Neural cell (in vitro differentiated cells): Measurements from ENCODE around the gene MRGPRD. TPM values are rescaled to one million over a fixed set of nuclear protein-coding genes. Genes with fewer than 3 reads are reported as not detected.

ENCODE experiments used
- H2AFZ ChIP-seq: fragments of 200-600, 300-800 bp; sonication (generic), shearing (Covaris generic); 2 replicates; pipeline ENCODE4 v1.6.0; 2014; ENCODE audit warnings: low read depth, mild to moderate bottlenecking, antibody characterized with exemption, low read length, moderate library complexity
- H3F3A ChIP-seq: fragments of 200-600 bp; shearing (Covaris generic); 2 replicates; pipeline ENCODE4 v1.6.1; 2016; ENCODE audit warnings: mild to moderate bottlenecking, moderate library complexity, mixed read lengths, antibody characterized with exemption, low read length; ENCODE audit not compliant: insufficient read depth, poor library complexity, severe bottlenecking
- H3K27ac ChIP-seq: fragments of 200-600, 300-800 bp; sonication (generic), shearing (Covaris generic); 2 replicates; pipeline ENCODE4 v1.5.1; 2014; ENCODE audit warnings: mild to moderate bottlenecking, low read length, moderate library complexity
- H3K27me3 ChIP-seq: fragments of 300-800, 200-600 bp; sonication (generic), shearing (Covaris generic); 2 replicates; pipeline ENCODE4 v1.6.0; 2014; ENCODE audit warnings: mild to moderate bottlenecking, low read depth, low read length, moderate library complexity; ENCODE audit not compliant: insufficient read depth
- H3K36me3 ChIP-seq: fragments of 300-800, 200-600 bp; sonication (generic), shearing (Covaris generic); 2 replicates; pipeline ENCODE4 v1.5.1; 2014; ENCODE audit warnings: mild to moderate bottlenecking, antibody characterized with exemption, low read length, moderate library complexity; ENCODE audit not compliant: insufficient read depth
- H3K4me2 ChIP-seq: fragments of 300-800, 200-600 bp; sonication (generic), shearing (Covaris generic); 2 replicates; pipeline ENCODE4 v1.6.0; 2014; ENCODE audit warnings: mild to moderate bottlenecking, low read length
- H3K4me3 ChIP-seq: fragments of 300-800, 200-600 bp; sonication (generic), shearing (Covaris generic); 2 replicates; pipeline ENCODE4 v1.5.1; 2014; ENCODE audit warnings: mild to moderate bottlenecking, low read length, moderate library complexity
- H3K79me2 ChIP-seq: fragments of 200-600 bp; shearing (Covaris generic); replicated peaks from 2 replicates; pipeline ENCODE4 v1.6.0; 2014; ENCODE audit warnings: mild to moderate bottlenecking, low read length, moderate library complexity; ENCODE audit not compliant: insufficient read depth
- H3K9ac ChIP-seq: fragments of 300-800, 200-600 bp; sonication (generic), shearing (Covaris generic); 2 replicates; pipeline ENCODE4 v1.6.1; 2016; ENCODE audit warnings: mild to moderate bottlenecking, low read length, mixed read lengths
- H3K9me2 ChIP-seq: fragments of 200-600 bp; shearing (Covaris generic); 2 replicates; pipeline ENCODE4 v1.6.1; 2016; ENCODE audit warnings: mild to moderate bottlenecking, low read length, mixed read lengths; ENCODE audit not compliant: insufficient read depth
- H3K9me3 ChIP-seq: fragments of 200-600, 300-800 bp; sonication (generic), shearing (Covaris generic); 2 replicates; pipeline ENCODE4 v1.6.1; 2016; ENCODE audit warnings: mild to moderate bottlenecking, mixed run types, low read length, moderate library complexity, mixed read lengths
- H4K20me1 ChIP-seq: fragments of 200-600 bp; shearing (Covaris generic); 2 replicates; pipeline ENCODE4 v1.6.1; 2016; ENCODE audit warnings: mild to moderate bottlenecking, mixed run types; ENCODE audit not compliant: insufficient read depth
- EP300 ChIP-seq: fragments of 450-650 bp; conservative IDR thresholded peaks from 2 replicates; pipeline ENCODE4 v1.6.1; 2014; ENCODE audit warnings: antibody characterized with exemption, mild to moderate bottlenecking, moderate library complexity; ENCODE audit not compliant: poor library complexity, severe bottlenecking
- EZH2 ChIP-seq: fragments of 200-600, 300-800 bp; shearing (Covaris generic), sonication (generic); IDR thresholded peaks from 2 replicates; pipeline ENCODE4 v1.6.1; 2014; ENCODE audit warnings: antibody characterized with exemption, low read length, borderline replicate concordance, mild to moderate bottlenecking; ENCODE audit not compliant: insufficient read depth, poor library complexity, severe bottlenecking
- MXI1 ChIP-seq: fragments of 450-650 bp; conservative IDR thresholded peaks from 2 replicates; pipeline ENCODE4 v1.6.1; 2014; ENCODE audit warnings: antibody characterized with exemption, mild to moderate bottlenecking; ENCODE audit not compliant: poor library complexity, severe bottlenecking
- POLR2AphosphoS5 ChIP-seq: IDR thresholded peaks from 2 replicates; pipeline ENCODE4 v1.6.1; 2012
- RAD21 ChIP-seq: fragments of 450-650 bp; conservative IDR thresholded peaks from 2 replicates; pipeline ENCODE4 v1.6.1; 2014; ENCODE audit warnings: antibody characterized with exemption, mild to moderate bottlenecking, moderate library complexity
- SMC3 ChIP-seq: fragments of 450-650 bp; conservative IDR thresholded peaks from 2 replicates; pipeline ENCODE4 v1.6.1; 2014; ENCODE audit warnings: antibody characterized with exemption, mild to moderate bottlenecking, moderate library complexity; ENCODE audit not compliant: poor library complexity
- TAF1 ChIP-seq: IDR thresholded peaks from 2 replicates; pipeline ENCODE4 v1.6.1; 2012; ENCODE audit warnings: low read depth
- polyA plus RNA-seq: library from polyadenylated mRNA; depleted of rRNA; stranded (reverse); fragments of >200 nt; gene quantifications from 2 replicates; pipeline ENCODE4 v1.2.3, GENCODE V29; 2014
- TF ChIP-seq, protein P1 (sequence below): IDR thresholded peaks from 2 replicates; pipeline ENCODE4 v1.6.1; 2012; ENCODE audit warnings: borderline replicate concordance
- TF ChIP-seq, protein P2 (sequence below): fragments of 450-650 bp; IDR thresholded peaks from 2 replicates; pipeline ENCODE4 v1.5.1; 2014; ENCODE audit warnings: antibody characterized with exemption, mild to moderate bottlenecking, moderate library complexity; ENCODE audit not compliant: poor library complexity, severe bottlenecking

Gene MRGPRD
- polyA plus RNA-seq, 1 donor from 2014 or later, result not detected

DNA sequence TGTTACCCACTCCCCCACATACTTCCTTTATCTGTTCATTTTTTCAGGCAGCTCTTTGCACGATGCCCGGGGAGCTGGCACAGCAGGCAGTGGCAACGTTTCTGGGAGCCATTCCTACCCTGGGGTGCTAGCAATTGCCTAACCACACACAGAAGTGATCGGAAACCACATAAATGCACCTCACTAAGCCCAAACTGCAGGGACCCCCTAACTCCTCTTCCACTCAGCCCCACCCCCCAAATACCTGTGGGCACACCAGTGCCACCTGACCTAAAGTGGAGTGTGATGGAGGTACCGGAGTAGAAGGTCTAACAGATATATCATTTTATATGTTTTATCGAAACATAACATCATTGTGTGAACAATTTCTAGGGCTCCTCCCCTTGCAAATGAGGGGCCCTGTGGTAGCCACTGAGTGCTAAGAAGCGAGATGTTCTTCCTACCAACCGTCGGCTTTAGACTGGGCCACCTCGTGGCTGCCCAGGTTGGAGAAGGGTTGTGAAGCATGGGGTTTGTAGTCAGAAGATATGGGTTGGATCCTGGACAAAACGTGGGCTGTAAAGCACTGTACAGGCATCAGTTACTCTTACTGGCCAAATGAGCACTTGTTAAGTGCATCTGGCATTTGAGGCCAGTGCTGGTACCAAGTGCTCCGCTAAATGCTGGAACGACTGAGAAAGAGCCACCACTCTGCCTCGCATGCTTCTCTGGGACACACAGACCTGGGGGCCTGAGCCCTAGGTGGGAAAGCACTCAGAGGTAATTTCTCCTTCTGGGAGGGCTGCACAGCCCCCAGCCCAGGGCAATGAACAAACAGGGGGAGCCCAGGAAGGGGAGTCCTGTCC, 2.8 kb downstream of the MRGPRD start:
- Histone ChIP-seq H3K27ac (no peak overlapping the region), H3K79me2 (no peaks in the 10 kb centered on the region), H3F3A (no peaks in the 10 kb centered on the region), H3K4me2 (no peak overlapping the region), H3K4me3 (no peak overlapping the region), H3K9me2 (no peaks in the 10 kb centered on the region), H2AFZ (no peak overlapping the region), H4K20me1 (no peaks in the 10 kb centered on the region), H3K27me3 (no peaks in the 10 kb centered on the region), H3K9me3 (peaks cover 3% of the 10 kb centered on the region), H3K9ac (no peak overlapping the region), H3K36me3 (no peaks in the 10 kb centered on the region)
- TF ChIP-seq RAD21, result no peak
- TF ChIP-seq MXI1, result no peak

DNA sequence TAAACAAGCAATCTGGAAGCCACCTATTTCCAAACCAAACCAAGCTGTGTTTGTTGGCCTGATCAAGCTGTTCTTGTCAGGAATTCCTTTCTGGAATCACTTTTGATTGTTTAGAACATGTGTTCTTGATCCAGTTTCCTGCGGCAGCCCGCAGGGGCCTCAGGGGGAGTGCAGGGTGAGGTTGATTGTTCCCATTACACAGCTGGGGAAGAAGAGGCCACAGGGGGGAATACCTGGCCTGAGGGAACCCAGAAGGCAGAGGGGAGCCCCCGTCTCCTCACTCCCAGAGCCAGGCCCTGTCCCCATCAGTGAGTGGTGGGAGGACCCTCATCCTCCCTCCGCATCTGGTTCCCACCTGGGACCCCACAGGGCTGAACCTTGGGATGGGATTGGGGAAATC, 4.2 kb downstream of the MRGPRD start:
- H2AFZ ChIP-seq, result no peak overlapping the region
- no peaks in the 10 kb centered on the region for H3K36me3 ChIP-seq
- no peaks in the 10 kb centered on the region for H3K9me3 ChIP-seq
- H3K9ac ChIP-seq, result no peak overlapping the region
- H4K20me1 ChIP-seq, result no peaks in the 10 kb centered on the region
- no peaks in the 10 kb centered on the region for H3F3A ChIP-seq
- TF ChIP-seq TAF1 (no peak), EP300 (no peak), POLR2AphosphoS5 (no peak), SMC3 (no peak)
- TF ChIP-seq, protein P1, sequence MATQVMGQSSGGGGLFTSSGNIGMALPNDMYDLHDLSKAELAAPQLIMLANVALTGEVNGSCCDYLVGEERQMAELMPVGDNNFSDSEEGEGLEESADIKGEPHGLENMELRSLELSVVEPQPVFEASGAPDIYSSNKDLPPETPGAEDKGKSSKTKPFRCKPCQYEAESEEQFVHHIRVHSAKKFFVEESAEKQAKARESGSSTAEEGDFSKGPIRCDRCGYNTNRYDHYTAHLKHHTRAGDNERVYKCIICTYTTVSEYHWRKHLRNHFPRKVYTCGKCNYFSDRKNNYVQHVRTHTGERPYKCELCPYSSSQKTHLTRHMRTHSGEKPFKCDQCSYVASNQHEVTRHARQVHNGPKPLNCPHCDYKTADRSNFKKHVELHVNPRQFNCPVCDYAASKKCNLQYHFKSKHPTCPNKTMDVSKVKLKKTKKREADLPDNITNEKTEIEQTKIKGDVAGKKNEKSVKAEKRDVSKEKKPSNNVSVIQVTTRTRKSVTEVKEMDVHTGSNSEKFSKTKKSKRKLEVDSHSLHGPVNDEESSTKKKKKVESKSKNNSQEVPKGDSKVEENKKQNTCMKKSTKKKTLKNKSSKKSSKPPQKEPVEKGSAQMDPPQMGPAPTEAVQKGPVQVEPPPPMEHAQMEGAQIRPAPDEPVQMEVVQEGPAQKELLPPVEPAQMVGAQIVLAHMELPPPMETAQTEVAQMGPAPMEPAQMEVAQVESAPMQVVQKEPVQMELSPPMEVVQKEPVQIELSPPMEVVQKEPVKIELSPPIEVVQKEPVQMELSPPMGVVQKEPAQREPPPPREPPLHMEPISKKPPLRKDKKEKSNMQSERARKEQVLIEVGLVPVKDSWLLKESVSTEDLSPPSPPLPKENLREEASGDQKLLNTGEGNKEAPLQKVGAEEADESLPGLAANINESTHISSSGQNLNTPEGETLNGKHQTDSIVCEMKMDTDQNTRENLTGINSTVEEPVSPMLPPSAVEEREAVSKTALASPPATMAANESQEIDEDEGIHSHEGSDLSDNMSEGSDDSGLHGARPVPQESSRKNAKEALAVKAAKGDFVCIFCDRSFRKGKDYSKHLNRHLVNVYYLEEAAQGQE, result no peak
- TF ChIP-seq, protein P2, sequence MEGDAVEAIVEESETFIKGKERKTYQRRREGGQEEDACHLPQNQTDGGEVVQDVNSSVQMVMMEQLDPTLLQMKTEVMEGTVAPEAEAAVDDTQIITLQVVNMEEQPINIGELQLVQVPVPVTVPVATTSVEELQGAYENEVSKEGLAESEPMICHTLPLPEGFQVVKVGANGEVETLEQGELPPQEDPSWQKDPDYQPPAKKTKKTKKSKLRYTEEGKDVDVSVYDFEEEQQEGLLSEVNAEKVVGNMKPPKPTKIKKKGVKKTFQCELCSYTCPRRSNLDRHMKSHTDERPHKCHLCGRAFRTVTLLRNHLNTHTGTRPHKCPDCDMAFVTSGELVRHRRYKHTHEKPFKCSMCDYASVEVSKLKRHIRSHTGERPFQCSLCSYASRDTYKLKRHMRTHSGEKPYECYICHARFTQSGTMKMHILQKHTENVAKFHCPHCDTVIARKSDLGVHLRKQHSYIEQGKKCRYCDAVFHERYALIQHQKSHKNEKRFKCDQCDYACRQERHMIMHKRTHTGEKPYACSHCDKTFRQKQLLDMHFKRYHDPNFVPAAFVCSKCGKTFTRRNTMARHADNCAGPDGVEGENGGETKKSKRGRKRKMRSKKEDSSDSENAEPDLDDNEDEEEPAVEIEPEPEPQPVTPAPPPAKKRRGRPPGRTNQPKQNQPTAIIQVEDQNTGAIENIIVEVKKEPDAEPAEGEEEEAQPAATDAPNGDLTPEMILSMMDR, result no peak
- no peaks in the 10 kb centered on the region for H3K27me3 ChIP-seq
- no peak overlapping the region for H3K27ac ChIP-seq
- H3K9me2 ChIP-seq, result no peaks in the 10 kb centered on the region
- no peak overlapping the region for H3K4me3 ChIP-seq
- H3K4me2 ChIP-seq, result no peak overlapping the region
- H3K79me2 ChIP-seq, result no peaks in the 10 kb centered on the region

DNA sequence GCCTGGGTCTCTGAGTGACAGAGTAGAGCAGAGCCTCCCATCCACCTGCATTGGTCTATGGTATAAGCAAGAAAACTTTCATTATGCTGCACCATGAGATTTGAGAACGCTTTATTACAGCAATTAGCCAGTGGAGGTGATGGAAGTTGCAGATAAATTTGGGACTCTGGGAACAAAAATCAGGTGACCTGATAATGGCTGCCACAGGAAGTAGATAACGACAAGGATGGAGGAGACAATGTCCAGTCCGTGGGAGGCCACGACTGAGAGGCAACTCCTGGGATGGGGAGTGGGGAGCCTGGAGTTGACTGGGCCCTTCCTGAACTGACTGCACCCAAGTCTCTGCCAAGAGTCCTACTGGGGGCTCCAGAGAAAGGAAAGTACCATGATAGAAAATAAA, 4.7 kb downstream of the MRGPRD start:
- Histone ChIP-seq H3K27ac (no peak overlapping the region), H3K9ac (no peak overlapping the region), H3K36me3 (no peaks in the 10 kb centered on the region), H2AFZ (no peak overlapping the region), H3K4me2 (no peak overlapping the region), H3K9me2 (no peaks in the 10 kb centered on the region), H3K4me3 (no peak overlapping the region), H3K79me2 (no peaks in the 10 kb centered on the region), H4K20me1 (no peaks in the 10 kb centered on the region), H3F3A (no peaks in the 10 kb centered on the region), H3K9me3 (no peaks in the 10 kb centered on the region), H3K27me3 (no peaks in the 10 kb centered on the region)
- TF ChIP-seq MXI1 (no peak), RAD21 (no peak), TAF1 (no peak), EZH2 (no peak), POLR2AphosphoS5 (no peak), EP300 (no peak), SMC3 (no peak)
